HG02943 (cell line): ENCODE measurements around the gene RAB31.
"Not testable (repeated sequence)": the region's sequence is repeated elsewhere in the genome, so short reads cannot be mapped to it uniquely, and the experiment has no call there.

Source experiments
- ATAC-seq: cut with Tn5 transposase; IDR thresholded peaks from one replicate; pipeline ENCODE4 v1.9.1; 2021; ENCODE audit warnings: mild to moderate bottlenecking, low read depth, moderate library complexity; ENCODE audit not compliant: unreplicated experiment

Gene RAB31

GRCh38 chr18:9708057-9708433 lies at the start of gene RAB31:
Gene RAB31, plus strand, starts transcription at chr18:9708301. Its CDS starts 105 bp downstream, at chr18:9708406.
- ATAC-seq: no peak

- no peak for ATAC-seq
These were observed 48.4 kb upstream of the RAB31 start for GRCh38 chr18:9659499-9660375.

GRCh38 chr18:9661564-9661963 lies 46.5 kb upstream of the RAB31 start:
- ATAC-seq: no peak

GRCh38 chr18:9663377-9663776 lies 44.7 kb upstream of the RAB31 start:
- ATAC-seq: no peak

- ATAC-seq: no peak
These were observed 42.8 kb upstream of the RAB31 start for GRCh38 chr18:9665314-9665713.

GRCh38 chr18:9666548-9666947 lies 41.6 kb upstream of the RAB31 start:
- no peak for ATAC-seq

- ATAC-seq: no peak
These were observed 39.1 kb upstream of the RAB31 start for GRCh38 chr18:9669016-9669415.

- no peak for ATAC-seq
These were observed 36.9 kb upstream of the RAB31 start for GRCh38 chr18:9671214-9671613.

GRCh38 chr18:9673296-9674251 lies 34.5 kb upstream of the RAB31 start:
- ATAC-seq: peak; percentile 98

- not testable (repeated sequence) for ATAC-seq
These were observed 29.9 kb upstream of the RAB31 start for GRCh38 chr18:9678216-9678615.

GRCh38 chr18:9679125-9679524 lies 29.0 kb upstream of the RAB31 start:
- no peak for ATAC-seq

GRCh38 chr18:9681217-9681616 lies 26.9 kb upstream of the RAB31 start:
- no peak for ATAC-seq

- no peak for ATAC-seq
These were observed 25.5 kb upstream of the RAB31 start for GRCh38 chr18:9682572-9682971.

- no peak for ATAC-seq
These were observed 24.4 kb upstream of the RAB31 start for GRCh38 chr18:9683418-9684396.

- no peak for ATAC-seq
These were observed 23.1 kb upstream of the RAB31 start for GRCh38 chr18:9684881-9685614.

GRCh38 chr18:9685615-9685890 lies 22.5 kb upstream of the RAB31 start:
- no peak for ATAC-seq

GRCh38 chr18:9688036-9688741 lies 19.9 kb upstream of the RAB31 start:
- no peak for ATAC-seq

GRCh38 chr18:9689253-9689652 lies 18.8 kb upstream of the RAB31 start:
- no peak for ATAC-seq
